ENCODE results near the gene ADAMTS17. TPM values are rescaled to one million over a fixed set of nuclear protein-coding genes. Genes with fewer than 3 reads are reported as not detected.

The ADAMTS17 gene
- total and polyA plus RNA-seq, 8 donors = 4.2 to 16.4 (median 10.8) TPM

DNA sequence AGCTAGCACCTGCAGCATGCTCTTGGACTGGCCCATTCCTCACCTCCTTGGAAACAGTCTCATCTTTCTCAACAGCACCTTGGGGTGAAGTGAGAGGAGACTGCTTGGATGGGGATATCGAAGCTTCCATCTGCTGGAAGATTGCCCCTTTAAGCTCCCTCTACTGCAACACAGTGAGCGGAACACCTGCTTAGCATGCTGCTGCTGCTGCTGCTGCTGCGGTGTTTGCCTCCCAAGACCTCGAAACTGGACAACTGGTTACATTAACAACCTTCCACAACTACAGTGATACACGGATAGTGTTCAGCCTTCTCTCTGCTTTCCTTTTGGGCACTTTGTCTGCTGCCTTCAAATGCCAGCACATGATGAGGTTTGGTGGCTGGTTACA lies 354.7 kb downstream of the ADAMTS17 start:
- no peak overlapping the region for H3K27ac ChIP-seq
- TF ChIP-seq, protein P1, sequence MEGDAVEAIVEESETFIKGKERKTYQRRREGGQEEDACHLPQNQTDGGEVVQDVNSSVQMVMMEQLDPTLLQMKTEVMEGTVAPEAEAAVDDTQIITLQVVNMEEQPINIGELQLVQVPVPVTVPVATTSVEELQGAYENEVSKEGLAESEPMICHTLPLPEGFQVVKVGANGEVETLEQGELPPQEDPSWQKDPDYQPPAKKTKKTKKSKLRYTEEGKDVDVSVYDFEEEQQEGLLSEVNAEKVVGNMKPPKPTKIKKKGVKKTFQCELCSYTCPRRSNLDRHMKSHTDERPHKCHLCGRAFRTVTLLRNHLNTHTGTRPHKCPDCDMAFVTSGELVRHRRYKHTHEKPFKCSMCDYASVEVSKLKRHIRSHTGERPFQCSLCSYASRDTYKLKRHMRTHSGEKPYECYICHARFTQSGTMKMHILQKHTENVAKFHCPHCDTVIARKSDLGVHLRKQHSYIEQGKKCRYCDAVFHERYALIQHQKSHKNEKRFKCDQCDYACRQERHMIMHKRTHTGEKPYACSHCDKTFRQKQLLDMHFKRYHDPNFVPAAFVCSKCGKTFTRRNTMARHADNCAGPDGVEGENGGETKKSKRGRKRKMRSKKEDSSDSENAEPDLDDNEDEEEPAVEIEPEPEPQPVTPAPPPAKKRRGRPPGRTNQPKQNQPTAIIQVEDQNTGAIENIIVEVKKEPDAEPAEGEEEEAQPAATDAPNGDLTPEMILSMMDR (IDR thresholded peaks at IDR 0.05) = no peak
- intact Hi-C loops (cut with DNase I) = no loop called here
- no peaks in the 10 kb centered on the region for H3K27me3 ChIP-seq
- WGBS, 2 donors = 84 to 92% methylated on average over 5 of the region's 5 CpGs
- FAIRE-seq = no peak
- H3K9me3 ChIP-seq = no peaks in the 10 kb centered on the region
- no peaks in the 10 kb centered on the region for H3K36me3 ChIP-seq
- H3K4me3 ChIP-seq = no peak overlapping the region
- DNase-seq = no peak
- ATAC-seq = no peak
- no peaks in the 10 kb centered on the region for H3K4me1 ChIP-seq

DNA sequence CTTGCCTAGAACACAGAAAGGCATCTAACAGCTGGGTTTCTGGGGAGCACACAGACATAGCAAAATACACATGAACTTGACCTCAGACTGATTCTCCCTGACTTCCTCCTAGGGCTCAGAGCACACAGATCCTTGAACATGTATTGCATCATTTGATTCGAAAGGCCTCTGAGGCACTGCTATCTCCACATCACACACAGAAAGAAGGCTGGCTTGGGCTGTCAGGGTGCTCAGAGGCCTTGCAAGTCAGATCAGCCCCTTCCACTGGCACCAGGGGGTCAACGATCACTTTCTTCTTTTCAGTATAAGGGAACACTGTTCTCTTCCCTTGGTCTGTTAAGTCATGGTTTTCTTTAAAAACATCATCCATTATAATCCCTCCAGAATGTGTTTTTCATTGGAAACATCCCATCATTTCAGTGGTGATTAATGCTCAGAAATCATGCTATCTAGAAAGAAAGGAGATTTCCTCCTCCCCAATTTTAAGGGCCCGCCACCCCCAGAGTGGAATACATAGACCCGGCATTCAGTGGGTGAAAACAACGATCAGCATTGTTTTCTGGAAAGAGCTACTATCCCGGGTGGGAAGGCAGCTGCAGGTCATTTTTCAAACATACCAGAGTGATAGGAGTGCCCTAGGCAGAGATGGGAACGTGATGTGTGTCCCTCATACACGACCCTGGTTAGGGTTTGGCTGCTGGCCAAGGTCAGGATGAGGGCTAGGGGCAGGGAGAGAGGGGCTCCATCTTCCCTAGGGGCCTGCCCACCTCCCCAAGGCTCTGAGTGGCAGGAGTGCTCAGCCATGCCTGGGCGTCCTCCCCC lies 355.3 kb downstream of the ADAMTS17 start:
- Histone ChIP-seq H3K4me3 (no peak overlapping the region), H3K9me3 (no peaks in the 10 kb centered on the region), H3K27me3 (no peaks in the 10 kb centered on the region), H3K4me1 (no peaks in the 10 kb centered on the region), H3K27ac (no peak overlapping the region), H3K36me3 (no peaks in the 10 kb centered on the region)
- DNase-seq = peak in 1 of 6 donors; percentile 31
- WGBS, 2 donors = 55 to 59% methylated on average over 9 of the region's 9 CpGs
- FAIRE-seq = no peak
- TF ChIP-seq, protein P1 (IDR thresholded peaks at IDR 0.05) = no peak
- ATAC-seq = peak in 1 of 4 donors; percentile 38
- intact Hi-C loops (cut with DNase I) = no loop called here

DNA sequence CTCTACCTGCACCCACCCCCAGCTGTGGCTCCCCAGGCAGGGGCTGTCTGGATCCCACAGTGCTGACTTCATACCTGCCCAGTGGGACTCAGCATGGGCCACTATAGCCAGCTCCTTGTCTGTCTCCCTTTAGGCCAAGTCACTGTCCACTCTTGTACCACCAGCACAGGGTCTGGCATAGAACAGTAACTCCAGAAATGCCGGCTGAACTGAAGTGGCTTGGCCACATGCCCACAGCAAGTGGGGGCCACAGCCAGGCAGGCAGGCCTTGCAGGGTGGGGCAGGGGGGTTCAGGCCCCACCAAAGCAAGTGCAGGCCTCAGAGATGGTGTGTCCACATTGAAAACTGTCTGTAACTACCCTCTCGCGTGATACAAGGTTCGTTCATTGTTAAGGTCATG lies 355.9 kb downstream of the ADAMTS17 start:
- no peaks in the 10 kb centered on the region for H3K4me1 ChIP-seq
- TF ChIP-seq, protein P1 (IDR thresholded peaks at IDR 0.05) = no peak
- no peak overlapping the region for H3K27ac ChIP-seq
- intact Hi-C loops (cut with DNase I) = no loop called here
- H3K9me3 ChIP-seq = no peaks in the 10 kb centered on the region
- ATAC-seq = no peak
- peak in 1 of 6 donors; percentile 38 for DNase-seq
- 84 to 86% methylated on average over 4 of the region's 4 CpGs for WGBS, 2 donors
- H3K27me3 ChIP-seq = no peaks in the 10 kb centered on the region
- no peak overlapping the region for H3K4me3 ChIP-seq
- H3K36me3 ChIP-seq = no peaks in the 10 kb centered on the region
- no peak for FAIRE-seq

DNA sequence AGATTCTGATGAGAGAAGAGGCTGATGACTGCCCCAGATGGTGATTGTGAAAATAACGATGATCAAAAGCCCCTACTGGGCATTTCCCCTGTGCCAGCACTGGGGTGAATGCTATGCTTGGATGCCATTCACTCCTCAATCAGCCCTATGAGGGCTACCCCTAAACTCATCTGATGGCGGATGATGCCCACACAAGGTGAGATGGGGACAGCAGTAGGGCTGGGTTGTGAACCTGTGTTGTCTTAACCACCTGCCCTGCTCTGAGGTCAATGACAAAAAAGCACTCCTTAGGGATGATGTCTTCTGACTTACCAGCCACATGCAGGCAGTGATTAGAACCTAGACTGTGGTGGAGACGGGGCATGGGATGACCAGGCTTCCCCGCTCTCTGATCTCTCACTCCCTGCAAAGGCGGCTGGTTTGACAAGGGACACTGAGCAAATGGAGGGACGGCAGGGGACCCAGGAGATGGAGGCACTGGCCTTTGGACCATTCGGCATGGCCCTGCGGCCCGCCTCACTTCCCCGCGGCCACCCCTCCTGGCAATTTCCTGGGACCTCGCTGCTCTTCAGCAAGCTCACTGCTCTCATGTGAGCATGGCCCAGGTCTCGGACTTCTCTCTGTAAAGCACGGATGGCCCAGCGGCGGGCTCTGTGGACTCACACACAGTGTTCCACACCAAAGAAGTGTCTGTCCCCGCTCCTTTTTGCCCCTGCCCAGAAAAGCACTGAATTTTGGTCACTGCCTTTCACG lies 357.1 kb downstream of the ADAMTS17 start:
- FAIRE-seq (no peak), ATAC-seq (no peak), DNase-seq (peak in 1 of 6 donors; percentile 38)
- no peak overlapping the region for H3K27ac ChIP-seq
- WGBS, 2 donors = 95 to 96% methylated on average over 16 to 18 of the region's 18 CpGs
- H3K9me3 ChIP-seq = no peaks in the 10 kb centered on the region
- intact Hi-C loops (cut with DNase I) = no loop called here
- TF ChIP-seq, protein P1 (IDR thresholded peaks at IDR 0.05) = no peak
- no peaks in the 10 kb centered on the region for H3K27me3 ChIP-seq
- H3K4me1 ChIP-seq = no peaks in the 10 kb centered on the region
- no peak overlapping the region for H3K4me3 ChIP-seq
- H3K36me3 ChIP-seq = no peaks in the 10 kb centered on the region
